ENCODE measurements around the gene MYEF2.

GRCh38 chr15:48096355-48096786 is 81.7 kb downstream of the MYEF2 start:
- TF ChIP-seq CTCF (IDR thresholded peaks at IDR 0.05; ENCODE audit: insufficient read depth, low read length, poor library complexity, severe bottlenecking) (no peak), EZH2phosphoT487 (conservative IDR thresholded peaks at IDR 0.05; ENCODE audit: low read length) (no peak)
